HepG2 (cell line): ENCODE measurements around the gene LIPA. TPM values are rescaled to one million over a fixed set of nuclear protein-coding genes. Genes with fewer than 3 reads are reported as not detected.

ENCODE experiments used
- ATAC-seq: fragments of 200-7000 bp; cut with Tn5 transposase; 3 replicates; pipeline ENCODE4 v1.9.1; 2020; ENCODE audit warnings: mild to moderate bottlenecking, moderate library complexity
- BruUV-seq: library from RNA; stranded (reverse); fragments of 400-500 nt; replicated peaks from 2 replicates; lab custom pipeline; 2021; lab: Mats Ljungman, UMichigan
- CTCF ChIA-PET: fragments of 300-600 bp; formaldehyde crosslinking; extraction: SDS; loops from one replicate; lab custom pipeline; 2021; ENCODE audit warnings: low total read pairs, inconsistent platforms, low intra/inter-chr PET ratio; lab: Yijun Ruan, JAX
- POLR2A ChIA-PET: fragments of 350-600 bp; sonication (Branson Sonifier 250); formaldehyde crosslinking; loops from one replicate; lab custom pipeline; 2020; ENCODE audit warnings: antibody characterized with exemption, inconsistent platforms; lab: Yijun Ruan, JAX
- DNase-seq: peaks from one replicate; pipeline ENCODE4 v3.0.0-alpha.2; 2015; ENCODE audit warnings: low spot score
- FAIRE-seq: peaks from 3 replicates; lab custom pipeline; 2011; peaks lifted over from hg19 to GRCh38; lab: Jason Lieb, UNC
- H2AFZ ChIP-seq: one replicate; pipeline ENCODE4 v1.6.1; 2011; ENCODE audit warnings: low read length, inconsistent platforms
- H3K27ac ChIP-seq: fragments of 300-600 bp; 3 replicates; pipeline ENCODE4 v1.8.0; 2011; ENCODE audit warnings: mixed run types, mild to moderate bottlenecking, mixed read lengths, low read length, inconsistent platforms; ENCODE audit not compliant: insufficient read depth; ENCODE audit errors: extremely low read length
- H3K27me3 ChIP-seq, 2 experiments: fragments of 200-600 bp in 1 of 2; 2 replicates in 1 of 2; 3 replicates in 1 of 2; pipeline versions ENCODE4 v1.6.0 to v1.8.0; 2011; ENCODE audit warnings: low read length in 2 of 2, mild to moderate bottlenecking in 2 of 2, moderate library complexity in 2 of 2, inconsistent platforms in 1 of 2; ENCODE audit not compliant: insufficient read depth in 2 of 2, control insufficient read depth in 1 of 2
- H3K36me3 ChIP-seq, 2 experiments: fragments of 200-600 bp in 1 of 2; replicated peaks in 1 of 2; 2 replicates in 1 of 2; 3 replicates in 1 of 2; pipeline versions ENCODE4 v1.5.1 to v1.8.0; 2011; ENCODE audit warnings: low read length in 2 of 2, inconsistent platforms in 1 of 2; ENCODE audit not compliant: insufficient read depth in 2 of 2, control insufficient read depth in 1 of 2
- H3K4me1 ChIP-seq: 2 replicates; pipeline ENCODE4 v1.5.1; 2012; ENCODE audit warnings: low read length, inconsistent platforms; ENCODE audit not compliant: insufficient read depth
- H3K4me2 ChIP-seq: 2 replicates; pipeline ENCODE4 v1.6.0; 2011; ENCODE audit warnings: low read depth, low read length, inconsistent platforms
- H3K4me3 ChIP-seq, 3 experiments: fragments of 200-600 bp in 1 of 3; sonication (generic), shearing (Covaris generic) in 1 of 3; replicated peaks in 1 of 3; 2 replicates each; pipeline ENCODE4 v1.5.1; 2011 to 2016; ENCODE audit warnings: low read length in 3 of 3, inconsistent platforms in 2 of 3, low read depth in 2 of 3, mild to moderate bottlenecking in 2 of 3, control low read depth in 1 of 3, mixed read lengths in 1 of 3; ENCODE audit not compliant: insufficient read depth in 1 of 3
- H3K79me2 ChIP-seq: one replicate; pipeline ENCODE4 v1.6.1; 2011; ENCODE audit warnings: low read length, inconsistent platforms; ENCODE audit not compliant: insufficient read depth
- H3K9ac ChIP-seq: 2 replicates; pipeline ENCODE4 v1.6.0; 2011; ENCODE audit warnings: mild to moderate bottlenecking, low read depth, low read length, inconsistent platforms; ENCODE audit not compliant: insufficient read depth
- H3K9me3 ChIP-seq: 2 replicates; pipeline ENCODE4 v1.5.1; 2012; ENCODE audit warnings: mild to moderate bottlenecking, low read length
- H4K20me1 ChIP-seq: 2 replicates; pipeline ENCODE4 v1.6.0; 2011; ENCODE audit warnings: inconsistent platforms, mild to moderate bottlenecking, low read length, moderate library complexity; ENCODE audit not compliant: insufficient read depth
- GATAD2A ChIP-seq: IDR thresholded peaks from 2 replicates; pipeline ENCODE4 v1.6.1; 2016
- HNF4G ChIP-seq, 2 experiments: sonication (generic) in 1 of 2; formaldehyde crosslinking in 1 of 2; IDR thresholded peaks; 2 replicates each; pipeline versions ENCODE4 v1.4.0 to v1.6.1; 2011 to 2020; ENCODE audit warnings: borderline replicate concordance in 2 of 2, low read depth in 2 of 2, mild to moderate bottlenecking in 2 of 2, low read length in 1 of 2, missing genetic modification reagents in 1 of 2, moderate library complexity in 1 of 2
- KDM6A ChIP-seq: IDR thresholded peaks from 2 replicates; pipeline ENCODE4 v1.6.1; 2016; ENCODE audit warnings: low read depth
- MED1 ChIP-seq: sonication (generic); formaldehyde crosslinking; IDR thresholded peaks from 2 replicates; pipeline ENCODE4 v1.4.0; 2020; ENCODE audit warnings: missing genetic modification reagents
- MIXL1 ChIP-seq: IDR thresholded peaks from 2 replicates; pipeline ENCODE4 v1.6.1; 2016
- SKI ChIP-seq: fragments of 450-650 bp; IDR thresholded peaks from one replicate; pipeline ENCODE4 v1.6.1; 2018; ENCODE audit warnings: mild to moderate bottlenecking; ENCODE audit not compliant: partially characterized antibody
- SMC3 ChIP-seq: IDR thresholded peaks from 2 replicates; pipeline ENCODE4 v1.6.1; 2011; ENCODE audit warnings: low read length, improper control_type of control experiment
- SOX13 ChIP-seq, 3 experiments: fragments of 450-650 bp in 1 of 3; sonication (generic) in 1 of 3; formaldehyde crosslinking in 1 of 3; IDR thresholded peaks in 2 of 3; conservative IDR thresholded peaks in 1 of 3; 2 replicates each; pipeline versions ENCODE4 v1.5.0 to v1.6.1; 2016 to 2020; ENCODE audit warnings: antibody characterized with exemption in 1 of 3, mild to moderate bottlenecking in 1 of 3, missing compliant biosample characterization in 1 of 3, missing genetic modification reagents in 1 of 3, moderate library complexity in 1 of 3
- TCF7 ChIP-seq: sonication (generic); IDR thresholded peaks from 2 replicates; pipeline ENCODE4 v1.6.1; 2016; ENCODE audit warnings: antibody characterized with exemption, low read depth
- TRIM24 ChIP-seq: sonication (generic); formaldehyde crosslinking; IDR thresholded peaks from 2 replicates; pipeline ENCODE4 v1.8.0; 2022; ENCODE audit warnings: mild to moderate bottlenecking, missing genetic modification reagents
- ZFX ChIP-seq: sonication (generic); formaldehyde crosslinking; IDR thresholded peaks from 2 replicates; pipeline ENCODE4 v1.4.0; 2020; ENCODE audit warnings: mild to moderate bottlenecking, low read depth, missing genetic modification reagents, moderate library complexity
- ZNF549 ChIP-seq: sonication (generic); formaldehyde crosslinking; IDR thresholded peaks from 2 replicates; pipeline ENCODE4 v1.5.0; 2020; ENCODE audit warnings: missing genetic modification reagents
- ZNF746 ChIP-seq: sonication (generic); formaldehyde crosslinking; IDR thresholded peaks from 2 replicates; pipeline ENCODE4 v1.8.0; 2022; ENCODE audit warnings: mild to moderate bottlenecking, missing genetic modification reagents
- WGBS: methylation state at CpG from one replicate; pipeline ENCODE4 v1.1.6; 2017; ENCODE audit warnings: low lambda C conversion rate; 5-methylcytosine and 5-hydroxymethylcytosine counted together
- in situ Hi-C: cut with HindIII; loops from 2 replicates; pipeline ENCODE4 v1.10.0; 2017; ENCODE audit warnings: low pct_unique_long_range_greater_than_20kb; ENCODE audit not compliant: extremely low pct_ligation_motif_present
- intact Hi-C: fragments of 100-400 bp; cut with micrococcal nuclease; formaldehyde crosslinking; loops from one replicate; pipeline ENCODE4 v1.10.0; 2022; ENCODE audit not compliant: unreplicated experiment
- polyA plus RNA-seq, 8 experiments: library from polyadenylated mRNA; depleted of rRNA in 3 of 8; stranded (reverse) in 7 of 8; unstranded in 1 of 8; fragments of >200 nt; fragmentation: Illumina TruSeq in 4 of 8; extraction: Trizol in 4 of 8; gene quantifications; 2 replicates each; pipeline versions ENCODE4 v1.2.1 to v1.2.3, GENCODE V29; 2011 to 2016; ENCODE audit warnings: low read depth in 4 of 8, missing spikeins in 1 of 8, mixed read lengths in 1 of 8; ENCODE audit not compliant: insufficient read depth in 1 of 8
- total RNA-seq, 5 experiments: library from RNA; depleted of rRNA; stranded (reverse); fragments of >200 nt; fragmentation: Illumina TruSeq; extraction: Trizol; gene quantifications; 2 replicates each; pipeline ENCODE4 v1.2.3, GENCODE V29; 2016; ENCODE audit warnings: low read depth in 1 of 5
- TF ChIP-seq, protein P1 (sequence below): sonication (generic); formaldehyde crosslinking; IDR thresholded peaks from 2 replicates; pipeline ENCODE4 v1.5.0; 2020; ENCODE audit warnings: missing genetic modification reagents
- TF ChIP-seq, protein P2 (sequence below): sonication (generic); formaldehyde crosslinking; conservative IDR thresholded peaks from 2 replicates; pipeline ENCODE4 v1.4.0; 2020; ENCODE audit warnings: mild to moderate bottlenecking, missing genetic modification reagents, moderate library complexity
- TF ChIP-seq, protein P3 (sequence below): IDR thresholded peaks from 2 replicates; pipeline ENCODE4 v1.6.1; 2012; ENCODE audit warnings: low read depth, low read length, improper control_type of control experiment

The LIPA gene
- total and polyA plus RNA-seq, 2 of the 13 experiments (the other 11 are each of a cell fraction or from before 2014, with no cell fraction given): 57.1 to 79.5 TPM

DNA sequence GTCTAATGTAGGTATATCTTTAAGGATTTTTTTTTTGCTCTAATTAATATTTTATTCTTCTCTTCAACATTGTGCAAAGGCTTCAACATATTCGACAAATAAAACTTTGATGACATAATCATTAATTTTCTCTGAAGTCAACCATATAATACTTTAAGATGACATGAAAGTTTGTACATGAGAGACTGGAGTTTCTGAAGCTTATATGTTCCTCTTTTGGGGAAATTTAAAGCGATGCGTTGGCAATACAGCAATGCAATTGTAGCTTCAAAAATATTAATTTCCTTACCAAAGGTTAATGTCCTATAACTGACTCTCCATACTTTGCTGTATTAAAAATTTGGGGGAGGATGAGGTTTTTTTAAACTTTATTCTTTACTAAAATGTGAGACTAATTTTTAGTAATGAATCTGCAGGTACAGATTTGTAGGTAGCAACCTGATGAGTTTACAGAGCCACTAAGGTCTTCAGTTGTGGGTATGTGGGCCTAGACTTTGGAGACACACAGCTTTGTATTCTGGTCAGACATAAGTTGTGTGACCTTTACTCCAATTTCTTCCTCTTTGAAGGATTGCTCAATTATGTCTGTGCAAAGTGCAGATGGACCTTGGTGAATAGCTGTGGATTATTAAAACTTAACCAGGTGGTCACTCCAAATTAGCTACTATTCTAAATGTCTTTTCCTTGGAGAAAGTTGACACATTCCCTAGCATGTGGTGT lies 18.0 kb upstream of the LIPA start:
- ChIA-PET CTCF (no interaction called here), POLR2A (interaction anchor here (0.6 to 1.6 kb wide), 5 partner anchors 9 to 104 kb away, joined by 3 to 6 read pairs (median 4); partner anchors contain the start of genes IFIT3 and LIPA)
- H3K9ac ChIP-seq: no peak overlapping the region
- WGBS: 82% methylated on average over 3 of the region's 3 CpGs
- H3K9me3 ChIP-seq: no peaks in the 10 kb centered on the region
- peak overlapping the region; percentile 34 for H3K27ac ChIP-seq
- FAIRE-seq: peak; percentile 81
- ATAC-seq: peak; percentile 78
- H3K4me3 ChIP-seq: no peak overlapping the region
- no peak overlapping the region for H2AFZ ChIP-seq
- H3K4me2 ChIP-seq: peak overlapping the region; percentile 47
- in situ Hi-C loops: no loop called here
- no peaks in the 10 kb centered on the region for H3K36me3 ChIP-seq
- H3K79me2 ChIP-seq: no peaks in the 10 kb centered on the region
- intact Hi-C loops: no loop called here
- no peaks in the 10 kb centered on the region for H4K20me1 ChIP-seq
- peak; percentile 59 for DNase-seq
- no TSS peak for BruUV-seq
- no peaks in the 10 kb centered on the region for H3K27me3 ChIP-seq
- H3K4me1 ChIP-seq: peaks cover 21% of the 10 kb centered on the region
- TF ChIP-seq SOX13 (IDR thresholded peaks at IDR 0.05) (no peak), SOX13 (CRISPR knock-in tag; conservative IDR thresholded peaks at IDR 0.05 in 1 of 2, IDR thresholded peaks at IDR 0.05 in 1 of 2) (peak in 1 of 2 experiments; percentile 71; a peak in 2 of 4 replicates), GATAD2A (peak; percentile 72), SKI (peak; percentile 74), TRIM24 (0 out of 2 replicates have a peak, but pooled peaks have one; percentile 30), ZNF549 (no peak), TCF7 (peak; percentile 56), ZFX (0 out of 2 replicates have a peak, but pooled peaks have one; percentile 24), KDM6A (0 out of 2 replicates have a peak, but pooled peaks have one; percentile 29), ZNF746 (CRISPR knock-in tag) (no peak), MED1 (CRISPR knock-in tag) (peak; percentile 46), HNF4G (IDR thresholded peaks at IDR 0.05; ENCODE audit: borderline replicate concordance, low read depth, low read length) (peak; percentile 79), HNF4G (CRISPR knock-in tag; IDR thresholded peaks at IDR 0.05; ENCODE audit: borderline replicate concordance, low read depth) (no peak), MIXL1 (CRISPR knock-in tag) (peak; percentile 85), SMC3 (peak; percentile 32; the same call in 1 of the 2 replicates)
- TF ChIP-seq, protein P1, sequence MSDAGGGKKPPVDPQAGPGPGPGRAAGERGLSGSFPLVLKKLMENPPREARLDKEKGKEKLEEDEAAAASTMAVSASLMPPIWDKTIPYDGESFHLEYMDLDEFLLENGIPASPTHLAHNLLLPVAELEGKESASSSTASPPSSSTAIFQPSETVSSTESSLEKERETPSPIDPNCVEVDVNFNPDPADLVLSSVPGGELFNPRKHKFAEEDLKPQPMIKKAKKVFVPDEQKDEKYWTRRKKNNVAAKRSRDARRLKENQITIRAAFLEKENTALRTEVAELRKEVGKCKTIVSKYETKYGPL (CRISPR knock-in tag): no peak
- TF ChIP-seq, protein P2, sequence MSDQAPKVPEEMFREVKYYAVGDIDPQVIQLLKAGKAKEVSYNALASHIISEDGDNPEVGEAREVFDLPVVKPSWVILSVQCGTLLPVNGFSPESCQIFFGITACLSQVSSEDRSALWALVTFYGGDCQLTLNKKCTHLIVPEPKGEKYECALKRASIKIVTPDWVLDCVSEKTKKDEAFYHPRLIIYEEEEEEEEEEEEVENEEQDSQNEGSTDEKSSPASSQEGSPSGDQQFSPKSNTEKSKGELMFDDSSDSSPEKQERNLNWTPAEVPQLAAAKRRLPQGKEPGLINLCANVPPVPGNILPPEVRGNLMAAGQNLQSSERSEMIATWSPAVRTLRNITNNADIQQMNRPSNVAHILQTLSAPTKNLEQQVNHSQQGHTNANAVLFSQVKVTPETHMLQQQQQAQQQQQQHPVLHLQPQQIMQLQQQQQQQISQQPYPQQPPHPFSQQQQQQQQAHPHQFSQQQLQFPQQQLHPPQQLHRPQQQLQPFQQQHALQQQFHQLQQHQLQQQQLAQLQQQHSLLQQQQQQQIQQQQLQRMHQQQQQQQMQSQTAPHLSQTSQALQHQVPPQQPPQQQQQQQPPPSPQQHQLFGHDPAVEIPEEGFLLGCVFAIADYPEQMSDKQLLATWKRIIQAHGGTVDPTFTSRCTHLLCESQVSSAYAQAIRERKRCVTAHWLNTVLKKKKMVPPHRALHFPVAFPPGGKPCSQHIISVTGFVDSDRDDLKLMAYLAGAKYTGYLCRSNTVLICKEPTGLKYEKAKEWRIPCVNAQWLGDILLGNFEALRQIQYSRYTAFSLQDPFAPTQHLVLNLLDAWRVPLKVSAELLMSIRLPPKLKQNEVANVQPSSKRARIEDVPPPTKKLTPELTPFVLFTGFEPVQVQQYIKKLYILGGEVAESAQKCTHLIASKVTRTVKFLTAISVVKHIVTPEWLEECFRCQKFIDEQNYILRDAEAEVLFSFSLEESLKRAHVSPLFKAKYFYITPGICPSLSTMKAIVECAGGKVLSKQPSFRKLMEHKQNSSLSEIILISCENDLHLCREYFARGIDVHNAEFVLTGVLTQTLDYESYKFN (CRISPR knock-in tag): peak; percentile 81
- TF ChIP-seq, protein P3, sequence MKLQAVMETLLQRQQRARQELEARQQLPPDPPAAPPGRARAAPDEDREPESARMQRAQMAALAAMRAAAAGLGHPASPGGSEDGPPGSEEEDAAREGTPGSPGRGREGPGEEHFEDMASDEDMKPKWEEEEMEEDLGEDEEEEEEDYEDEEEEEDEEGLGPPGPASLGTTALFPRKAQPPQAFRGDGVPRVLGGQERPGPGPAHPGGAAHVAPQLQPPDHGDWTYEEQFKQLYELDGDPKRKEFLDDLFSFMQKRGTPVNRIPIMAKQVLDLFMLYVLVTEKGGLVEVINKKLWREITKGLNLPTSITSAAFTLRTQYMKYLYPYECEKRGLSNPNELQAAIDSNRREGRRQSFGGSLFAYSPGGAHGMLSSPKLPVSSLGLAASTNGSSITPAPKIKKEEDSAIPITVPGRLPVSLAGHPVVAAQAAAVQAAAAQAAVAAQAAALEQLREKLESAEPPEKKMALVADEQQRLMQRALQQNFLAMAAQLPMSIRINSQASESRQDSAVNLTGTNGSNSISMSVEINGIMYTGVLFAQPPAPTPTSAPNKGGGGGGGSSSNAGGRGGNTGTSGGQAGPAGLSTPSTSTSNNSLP: peak; percentile 58; the same call in 1 of the 2 replicates
